IPS-20b (cell line): ENCODE results near the gene CAPN14.

ENCODE experiments used
- H3K27ac ChIP-seq: one replicate; pipeline ENCODE4 v1.5.1; 2013; ENCODE audit warnings: low read length
- H3K27me3 ChIP-seq: 2 replicates; pipeline ENCODE4 v1.6.1; 2013; ENCODE audit warnings: mild to moderate bottlenecking, low read length, inconsistent platforms; ENCODE audit not compliant: insufficient read depth
- H3K36me3 ChIP-seq: 2 replicates; pipeline ENCODE4 v1.6.1; 2013; ENCODE audit warnings: low read depth, mild to moderate bottlenecking, inconsistent platforms, low read length, moderate library complexity; ENCODE audit not compliant: insufficient read depth
- H3K4me1 ChIP-seq: 2 replicates; pipeline ENCODE4 v1.6.1; 2013; ENCODE audit warnings: mild to moderate bottlenecking, control low read depth, inconsistent platforms, low read length, moderate library complexity; ENCODE audit not compliant: insufficient read depth
- H3K4me3 ChIP-seq: 2 replicates; pipeline ENCODE4 v1.5.1; 2013; ENCODE audit warnings: mild to moderate bottlenecking, low read length, inconsistent platforms
- H3K9ac ChIP-seq: 2 replicates; pipeline ENCODE4 v1.6.1; 2013; ENCODE audit warnings: low read depth, mild to moderate bottlenecking, inconsistent platforms, low read length, moderate library complexity
- H3K9me3 ChIP-seq: 2 replicates; pipeline ENCODE4 v1.6.1; 2013; ENCODE audit warnings: mild to moderate bottlenecking, low read depth, low read length, inconsistent platforms; ENCODE audit not compliant: insufficient read depth

The CAPN14 gene

DNA sequence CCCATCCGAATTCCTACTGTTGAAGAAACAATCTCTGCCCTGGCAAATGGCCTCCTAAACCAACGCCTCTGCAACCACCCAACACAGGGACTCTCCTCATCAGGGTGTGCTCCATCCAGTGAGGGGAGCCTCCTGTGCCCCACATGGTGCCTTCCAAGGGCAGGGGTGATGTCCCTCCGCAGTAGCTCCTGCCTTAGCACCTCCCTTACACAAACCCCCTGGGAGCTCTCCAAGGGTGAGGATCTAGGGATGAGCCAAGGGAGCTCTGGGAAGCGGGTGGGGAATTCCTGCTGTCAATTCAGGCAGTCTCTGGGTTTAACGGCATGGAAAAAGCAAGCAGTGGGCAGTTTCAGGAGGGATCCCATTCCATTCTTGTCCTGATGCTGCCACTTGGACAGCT lies 82.8 kb downstream of the CAPN14 start:
- Histone ChIP-seq H3K9me3 (no peaks in the 10 kb centered on the region), H3K4me3 (no peak overlapping the region), H3K27me3 (peaks cover 57% of the 10 kb centered on the region), H3K9ac (no peak overlapping the region), H3K36me3 (no peaks in the 10 kb centered on the region), H3K4me1 (peaks cover 21% of the 10 kb centered on the region), H3K27ac (no peak overlapping the region)

DNA sequence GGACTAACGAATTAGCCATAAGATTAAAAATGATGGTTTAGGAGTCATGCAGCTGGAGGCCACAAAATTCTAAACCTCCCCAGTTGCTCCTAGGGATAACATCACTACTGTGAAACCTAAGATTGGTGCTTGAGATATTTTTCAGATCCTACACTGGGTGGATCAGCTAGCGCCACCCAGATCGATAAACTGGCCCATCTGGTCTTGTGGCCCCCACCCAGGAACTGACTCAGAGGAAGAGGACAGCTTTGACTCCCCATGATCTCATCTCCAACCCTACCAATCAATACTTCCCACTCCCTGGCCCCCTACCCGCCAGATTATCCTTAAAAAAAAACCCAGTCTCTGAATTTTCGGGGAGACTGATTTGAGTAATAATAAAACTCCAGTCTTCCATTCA lies 84.5 kb downstream of the CAPN14 start:
- Histone ChIP-seq H3K36me3 (no peaks in the 10 kb centered on the region), H3K4me3 (no peak overlapping the region), H3K27me3 (peaks cover 40% of the 10 kb centered on the region), H3K9me3 (no peaks in the 10 kb centered on the region), H3K9ac (no peak overlapping the region), H3K4me1 (peaks cover 21% of the 10 kb centered on the region), H3K27ac (no peak overlapping the region)

DNA sequence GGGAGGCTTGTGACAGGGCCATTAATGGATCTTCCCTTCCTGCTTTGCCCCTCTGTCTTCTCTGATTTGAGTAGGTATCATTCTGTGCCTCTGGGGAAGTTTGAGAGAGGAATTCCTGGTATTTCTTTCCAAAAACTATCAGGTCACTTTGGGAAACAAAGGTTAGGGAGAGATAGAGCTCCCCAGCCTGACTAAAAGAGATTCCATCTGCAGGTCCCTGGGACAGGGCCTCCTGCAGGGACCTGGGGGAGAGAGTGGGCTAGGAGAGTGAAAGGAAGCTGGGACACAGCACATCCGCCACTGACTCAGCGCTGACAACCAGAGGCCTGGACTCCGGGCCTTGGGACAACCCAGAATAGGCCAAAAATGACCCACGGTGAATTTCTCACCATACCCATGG lies 85.4 kb downstream of the CAPN14 start:
- Histone ChIP-seq H3K4me3 (no peak overlapping the region), H3K4me1 (peaks cover 21% of the 10 kb centered on the region), H3K36me3 (no peaks in the 10 kb centered on the region), H3K27ac (no peak overlapping the region), H3K9me3 (no peaks in the 10 kb centered on the region), H3K9ac (no peak overlapping the region), H3K27me3 (peaks cover 31% of the 10 kb centered on the region)

DNA sequence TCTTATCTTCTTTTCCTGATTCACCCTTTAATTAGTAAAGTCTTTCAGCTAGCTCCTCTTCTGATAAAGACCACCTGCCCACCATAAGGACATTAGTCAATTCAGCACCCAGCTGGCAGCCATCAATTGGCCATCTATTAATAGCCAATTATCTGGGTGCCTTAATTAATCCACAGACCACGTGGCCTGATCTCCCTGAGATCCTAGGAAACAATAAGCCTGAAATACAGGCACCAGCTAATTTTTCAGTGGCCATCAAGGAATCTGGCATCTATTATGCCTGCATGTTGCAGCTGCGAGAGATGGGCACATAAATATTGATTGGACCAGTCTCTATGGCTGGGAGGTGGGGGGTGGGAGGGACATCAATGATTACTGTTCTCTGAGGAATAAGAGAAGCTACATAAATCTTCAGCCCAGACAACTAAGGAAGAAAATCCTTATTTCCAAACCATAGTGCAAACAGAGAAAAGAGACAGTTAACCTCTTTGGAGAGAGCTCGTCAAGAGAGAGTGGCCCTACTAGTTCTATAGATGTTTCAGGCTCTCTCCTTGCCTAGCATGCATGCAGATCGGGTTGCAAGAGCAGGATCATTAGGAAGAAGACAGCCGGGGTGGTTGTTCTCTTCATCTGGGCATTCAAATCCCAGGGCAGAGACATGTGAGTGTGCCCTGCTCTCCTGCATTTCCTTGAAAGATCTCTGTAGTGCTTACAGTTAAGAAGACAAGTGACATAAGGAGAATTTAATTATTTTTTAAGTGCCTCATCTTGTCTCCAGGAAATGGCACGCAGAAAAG lies 87.7 kb downstream of the CAPN14 start:
- Histone ChIP-seq H3K27me3 (peaks cover 8% of the 10 kb centered on the region), H3K4me1 (peaks cover 21% of the 10 kb centered on the region), H3K36me3 (no peaks in the 10 kb centered on the region), H3K4me3 (no peak overlapping the region), H3K9me3 (no peaks in the 10 kb centered on the region), H3K9ac (no peak overlapping the region), H3K27ac (no peak overlapping the region)

DNA sequence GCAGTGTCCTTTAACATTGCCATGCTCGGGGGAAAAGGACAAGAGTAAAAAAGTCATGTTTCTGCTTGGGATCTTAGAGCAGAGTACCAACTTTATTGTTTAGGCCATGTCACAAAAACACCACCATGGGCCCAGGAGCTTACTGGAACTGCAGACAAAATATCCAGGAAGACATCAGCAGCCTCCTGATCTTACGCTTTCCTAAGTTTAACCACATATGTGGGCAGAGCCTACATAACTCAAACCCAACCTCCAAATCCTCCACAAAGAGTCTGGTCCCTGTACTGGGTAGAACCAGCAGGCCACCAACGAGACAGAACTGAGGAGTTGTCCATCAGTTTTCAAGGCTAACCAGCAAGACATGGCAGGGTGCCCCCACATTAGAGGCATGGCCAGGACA lies 89.4 kb downstream of the CAPN14 start:
- Histone ChIP-seq H3K4me1 (peaks cover 21% of the 10 kb centered on the region), H3K9ac (no peak overlapping the region), H3K27ac (no peak overlapping the region), H3K36me3 (no peaks in the 10 kb centered on the region), H3K9me3 (no peaks in the 10 kb centered on the region), H3K4me3 (no peak overlapping the region), H3K27me3 (no peaks in the 10 kb centered on the region)

DNA sequence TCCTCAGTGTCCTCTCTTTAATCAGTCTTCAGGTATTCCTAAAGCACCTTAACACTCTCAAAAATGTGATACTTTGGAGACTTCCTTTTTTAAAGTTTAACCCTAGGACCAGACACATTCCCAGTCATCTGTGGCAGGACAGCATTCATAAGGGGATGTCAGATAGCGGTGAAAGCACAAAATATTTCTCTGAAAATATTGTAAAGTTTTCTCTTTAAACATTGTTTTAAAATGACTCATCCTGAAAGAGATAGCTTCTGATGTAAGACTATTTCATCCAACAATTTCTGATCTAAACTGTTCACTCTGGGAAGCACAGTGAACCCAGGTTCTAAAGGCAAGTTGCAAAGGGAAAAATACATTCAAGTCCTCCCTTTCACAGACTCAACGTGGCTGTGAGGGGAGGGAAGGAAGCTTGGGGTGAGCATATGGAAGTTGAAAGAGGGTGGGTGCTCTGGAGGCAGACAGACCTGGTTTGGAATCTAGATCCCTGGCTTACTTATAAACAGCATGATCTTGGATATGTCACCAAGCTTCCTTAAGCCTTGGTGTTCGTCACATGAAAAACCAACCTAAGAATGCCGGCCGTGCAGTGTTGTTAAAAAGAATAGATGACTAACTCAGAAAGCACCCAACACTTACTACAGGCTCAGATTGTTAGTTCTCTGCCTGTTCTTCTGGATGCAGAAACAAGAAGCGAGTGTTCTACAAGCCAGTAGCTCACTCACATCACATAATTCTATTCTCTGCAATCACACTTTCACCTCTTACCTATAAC lies 91.2 kb downstream of the CAPN14 start:
- H3K4me3 ChIP-seq = no peak overlapping the region
- H3K4me1 ChIP-seq = peaks cover 9% of the 10 kb centered on the region
- no peak overlapping the region for H3K27ac ChIP-seq
- H3K36me3 ChIP-seq = no peaks in the 10 kb centered on the region
- no peak overlapping the region for H3K9ac ChIP-seq
- no peaks in the 10 kb centered on the region for H3K27me3 ChIP-seq
- H3K9me3 ChIP-seq = no peaks in the 10 kb centered on the region

DNA sequence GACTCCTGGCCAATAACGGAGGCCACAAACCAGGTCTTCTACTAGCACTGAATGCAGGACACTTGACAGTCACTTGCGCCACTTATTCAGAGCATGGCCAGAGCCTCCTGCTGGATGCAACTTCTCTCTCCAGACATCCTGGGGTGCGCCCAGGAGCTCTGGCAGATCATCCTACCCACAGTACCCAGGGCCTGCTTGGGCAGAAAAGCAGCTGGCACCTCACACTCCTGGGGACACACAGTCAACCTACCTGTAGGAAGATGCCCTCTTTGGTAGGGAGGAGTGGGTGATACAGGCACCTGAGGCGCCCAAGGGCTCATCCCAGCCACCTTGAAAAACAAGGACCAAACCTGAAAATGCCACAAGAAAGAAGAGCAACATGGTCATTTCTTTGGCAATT lies 92.4 kb downstream of the CAPN14 start:
- Histone ChIP-seq H3K36me3 (no peaks in the 10 kb centered on the region), H3K9me3 (no peaks in the 10 kb centered on the region), H3K4me1 (peaks cover 3% of the 10 kb centered on the region), H3K27me3 (no peaks in the 10 kb centered on the region), H3K4me3 (no peak overlapping the region), H3K9ac (no peak overlapping the region), H3K27ac (no peak overlapping the region)
